PFSK-1 (cell line): ENCODE measurements around the gene FAM180A.

Source experiments
- FOXP2 ChIP-seq: optimal IDR thresholded peaks from 2 replicates; pipeline ENCODE3; 2011; ENCODE audit warnings: borderline replicate concordance, control low read depth, inconsistent platforms; ENCODE audit not compliant: insufficient read depth; ENCODE audit errors: extremely low read length, extremely low read depth
- TAF1 ChIP-seq: IDR thresholded peaks from 2 replicates; pipeline ENCODE4 v1.6.1; 2012; ENCODE audit warnings: low read length, control low read depth, borderline replicate concordance; ENCODE audit not compliant: insufficient read depth

- TF ChIP-seq FOXP2 (no peak), TAF1 (no peak)
Measured at GRCh38 chr7:135715673-135716072, 32.9 kb downstream of the FAM180A start.
